Measurements from ENCODE around the gene GASK1A. TPM values are rescaled to one million over a fixed set of nuclear protein-coding genes. Genes with fewer than 3 reads are reported as not detected.

The GASK1A gene
- total and polyA plus RNA-seq, 2 of the 8 experiments (the other 6 are each of a cell fraction or from before 2014, with no cell fraction given), result 4.7 to 7.9 TPM

DNA sequence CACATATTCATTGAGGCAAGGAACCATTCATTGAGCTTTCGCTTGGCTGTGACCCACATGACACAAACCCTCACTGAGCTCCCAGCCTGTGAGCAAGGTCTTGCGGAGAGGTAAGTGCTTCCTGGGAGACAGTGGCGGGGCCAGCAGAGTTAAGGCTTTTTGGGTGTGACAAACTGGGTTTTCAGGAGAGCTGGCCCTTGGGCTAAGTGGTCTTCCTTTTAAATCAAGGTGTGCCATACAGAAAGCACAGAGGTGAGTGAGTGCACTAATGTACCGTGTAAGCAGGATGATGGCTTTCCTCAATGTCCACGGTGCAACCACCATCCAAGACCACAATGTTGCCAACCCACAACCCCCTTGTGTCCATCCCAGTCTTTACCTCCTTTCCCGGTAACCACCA is 98.2 kb downstream of the GASK1A start (continued):
- TF ChIP-seq MAFK (IDR thresholded peaks at IDR 0.05; ENCODE audit: low read depth, low read length), result no peak
- no peak for TF ChIP-seq CBX5 (IDR thresholded peaks at IDR 0.05; ENCODE audit: low read depth, low read length)
- TF ChIP-seq ASH2L (IDR thresholded peaks at IDR 0.05; ENCODE audit: low read length), result no peak
- no peak for TF ChIP-seq SUZ12 (IDR thresholded peaks at IDR 0.05; ENCODE audit: low read length)
